ENCODE results near the gene PLPPR1. TPM values are rescaled to one million over a fixed set of nuclear protein-coding genes. Genes with fewer than 3 reads are reported as not detected.
"Not testable (repeated sequence)": the region's sequence is repeated elsewhere in the genome, so short reads cannot be mapped to it uniquely, and the experiment has no call there.

The PLPPR1 gene
- total RNA-seq, 2 donors from 2014 or later, result not detected

- H3K9me3 Mint-ChIP-seq, result peaks cover 0 to 7% of the 10 kb centered on the region in 2 donors
- ATAC-seq, result no peak
- no peak overlapping the region for H3K27ac Mint-ChIP-seq
- no peak for DNase-seq (ENCODE audit: low spot score in 2 of 2)
- H3K36me3 Mint-ChIP-seq, result no peaks in the 10 kb centered on the region
Measured at GRCh38 chr9:101087426-101087825, 58.9 kb downstream of the PLPPR1 start.

GRCh38 chr9:101092922-101093321, 64.4 kb downstream of the PLPPR1 start:
- ATAC-seq (no peak), DNase-seq (ENCODE audit: low spot score in 2 of 2) (no peak)
- no peaks in the 10 kb centered on the region for H3K36me3 Mint-ChIP-seq
- peaks cover 10 to 11% of the 10 kb centered on the region in 2 donors for H3K9me3 Mint-ChIP-seq
- H3K27ac Mint-ChIP-seq, result no peak overlapping the region

- H3K36me3 Mint-ChIP-seq, result no peaks in the 10 kb centered on the region
- DNase-seq (ENCODE audit: low spot score in 2 of 2), result no peak
- ATAC-seq, result no peak
- H3K27ac Mint-ChIP-seq, result no peak overlapping the region
- peaks cover 11 to 14% of the 10 kb centered on the region in 2 donors for H3K9me3 Mint-ChIP-seq
Measured at GRCh38 chr9:101093620-101094019, 65.1 kb downstream of the PLPPR1 start.

GRCh38 chr9:101094686-101095085, 66.2 kb downstream of the PLPPR1 start:
- DNase-seq (ENCODE audit: low spot score in 2 of 2), result no peak

GRCh38 chr9:101097210-101097609, 68.7 kb downstream of the PLPPR1 start:
- no peak for DNase-seq (ENCODE audit: low spot score in 2 of 2)
- Mint-ChIP-seq H3K9me3 (peaks cover 7 to 19% of the 10 kb centered on the region in 2 donors), H3K36me3 (no peaks in the 10 kb centered on the region), H3K27ac (no peak overlapping the region)
- ATAC-seq, result no peak

More at GRCh38 chr9:101094686-101095085, 66.2 kb downstream of the PLPPR1 start:
- H3K27ac Mint-ChIP-seq, result no peak overlapping the region
- no peak for ATAC-seq
- no peaks in the 10 kb centered on the region for H3K36me3 Mint-ChIP-seq
- peaks cover 11 to 14% of the 10 kb centered on the region in 2 donors for H3K9me3 Mint-ChIP-seq

- no peak overlapping the region for H3K27ac Mint-ChIP-seq
- no peaks in the 10 kb centered on the region for H3K36me3 Mint-ChIP-seq
- no peak for ATAC-seq
- H3K9me3 Mint-ChIP-seq, result peaks cover 7 to 19% of the 10 kb centered on the region in 2 donors
- DNase-seq (ENCODE audit: low spot score in 2 of 2), result no peak
Measured at GRCh38 chr9:101098392-101098791, 69.9 kb downstream of the PLPPR1 start.

- peaks cover 0 to 2% of the 10 kb centered on the region in 2 donors for H3K9me3 Mint-ChIP-seq
- no peak for DNase-seq (ENCODE audit: low spot score in 2 of 2)
- H3K27ac Mint-ChIP-seq, result no peak overlapping the region
- no peak for ATAC-seq
- no peaks in the 10 kb centered on the region for H3K36me3 Mint-ChIP-seq
Measured at GRCh38 chr9:101114317-101114716, 85.8 kb downstream of the PLPPR1 start.

GRCh38 chr9:101115102-101115501, 86.6 kb downstream of the PLPPR1 start:
- Mint-ChIP-seq H3K9me3 (no peaks in the 10 kb centered on the region), H3K27ac (no peak overlapping the region), H3K36me3 (no peaks in the 10 kb centered on the region)
- DNase-seq (ENCODE audit: low spot score in 2 of 2), result no peak
- no peak for ATAC-seq

- Mint-ChIP-seq H3K27ac (no peak overlapping the region), H3K36me3 (no peaks in the 10 kb centered on the region), H3K9me3 (no peaks in the 10 kb centered on the region)
- ATAC-seq (no peak), DNase-seq (ENCODE audit: low spot score in 2 of 2) (no peak)
Measured at GRCh38 chr9:101117161-101117560, 88.6 kb downstream of the PLPPR1 start.

GRCh38 chr9:101119206-101119819, 90.8 kb downstream of the PLPPR1 start:
- H3K36me3 Mint-ChIP-seq, result peaks cover 0 to 6% of the 10 kb centered on the region in 2 donors
- DNase-seq (ENCODE audit: low spot score in 2 of 2), result peak in 1 of 2 donors; percentile 27
- ATAC-seq, result peak in 1 of 2 donors; percentile 63
- peaks cover 0 to 4% of the 10 kb centered on the region in 2 donors for H3K9me3 Mint-ChIP-seq
- no peak overlapping the region for H3K27ac Mint-ChIP-seq

GRCh38 chr9:101121836-101122399, 93.4 kb downstream of the PLPPR1 start:
- DNase-seq (ENCODE audit: low spot score in 2 of 2), result no peak
- Mint-ChIP-seq H3K9me3 (peaks cover 0 to 10% of the 10 kb centered on the region in 2 donors), H3K27ac (no peak overlapping the region), H3K36me3 (peaks cover 0 to 6% of the 10 kb centered on the region in 2 donors)
- ATAC-seq, result no peak

GRCh38 chr9:101126556-101126955, 98.0 kb downstream of the PLPPR1 start:
- Mint-ChIP-seq H3K36me3 (peaks cover 0 to 6% of the 10 kb centered on the region in 2 donors), H3K27ac (no peak overlapping the region), H3K9me3 (peaks cover 0 to 10% of the 10 kb centered on the region in 2 donors)
- DNase-seq (ENCODE audit: low spot score in 2 of 2), result no peak
- ATAC-seq, result no peak

GRCh38 chr9:101127369-101127768, 98.8 kb downstream of the PLPPR1 start:
- not testable (repeated sequence) for DNase-seq (ENCODE audit: low spot score in 2 of 2); H3K36me3 Mint-ChIP-seq; ATAC-seq; H3K9me3 Mint-ChIP-seq; H3K27ac Mint-ChIP-seq

- Mint-ChIP-seq H3K36me3 (no peaks in the 10 kb centered on the region), H3K9me3 (peaks cover 0 to 5% of the 10 kb centered on the region in 2 donors), H3K27ac (no peak overlapping the region)
- ATAC-seq (no peak), DNase-seq (ENCODE audit: low spot score in 2 of 2) (no peak)
Measured at GRCh38 chr9:101128623-101129022, 100.1 kb downstream of the PLPPR1 start.

- ATAC-seq (no peak), DNase-seq (ENCODE audit: low spot score in 2 of 2) (no peak)
- Mint-ChIP-seq H3K9me3 (peaks cover 0 to 4% of the 10 kb centered on the region in 2 donors), H3K36me3 (no peaks in the 10 kb centered on the region), H3K27ac (no peak overlapping the region)
Measured at GRCh38 chr9:101130054-101130453, 101.5 kb downstream of the PLPPR1 start.

- no peak for DNase-seq (ENCODE audit: low spot score in 2 of 2)
- Mint-ChIP-seq H3K27ac (no peak overlapping the region), H3K9me3 (no peaks in the 10 kb centered on the region), H3K36me3 (no peaks in the 10 kb centered on the region)
- ATAC-seq, result no peak
Measured at GRCh38 chr9:101131326-101131725, 102.8 kb downstream of the PLPPR1 start.

- DNase-seq (ENCODE audit: low spot score in 2 of 2) (no peak), ATAC-seq (no peak)
- Mint-ChIP-seq H3K36me3 (no peaks in the 10 kb centered on the region), H3K9me3 (no peaks in the 10 kb centered on the region), H3K27ac (no peak overlapping the region)
Measured at GRCh38 chr9:101132801-101133200, 104.3 kb downstream of the PLPPR1 start.

GRCh38 chr9:101138509-101138908, 110.0 kb downstream of the PLPPR1 start:
- H3K36me3 Mint-ChIP-seq, result no peaks in the 10 kb centered on the region
- H3K9me3 Mint-ChIP-seq, result peaks cover 0 to 3% of the 10 kb centered on the region in 2 donors
- no peak overlapping the region for H3K27ac Mint-ChIP-seq
- ATAC-seq, result no peak
- DNase-seq (ENCODE audit: low spot score in 2 of 2), result no peak

All from activated naive CD4-positive, alpha-beta T cell treated with anti-CD3 and anti-CD28 coated beads, Interleukin-2, amount 50 U/mL, for 72 hours (primary cell).